SJCRH30 (cell line): ENCODE measurements around the gene KCNAB2. TPM values are rescaled to one million over a fixed set of nuclear protein-coding genes. Genes with fewer than 3 reads are reported as not detected.

ENCODE experiments used
- DNase-seq, 2 experiments: peaks; one replicate each; pipeline ENCODE4 v3.0.0-alpha.2; 2015 to 2020
- H3K27ac ChIP-seq: fragments of 250-450 bp; sonication (Bioruptor Pico); 2 replicates; pipeline ENCODE4 v1.5.1; 2020; ENCODE audit warnings: mild to moderate bottlenecking, moderate library complexity
- H3K27me3 ChIP-seq: fragments of 250-450 bp; sonication (Bioruptor Pico); 2 replicates; pipeline ENCODE4 v1.5.1; 2020; ENCODE audit warnings: mild to moderate bottlenecking, moderate library complexity
- H3K36me3 ChIP-seq: fragments of 250-450 bp; sonication (Bioruptor Pico); 2 replicates; pipeline ENCODE4 v1.5.1; 2020; ENCODE audit warnings: mild to moderate bottlenecking, moderate library complexity
- H3K4me1 ChIP-seq: fragments of 250-450 bp; sonication (Bioruptor Pico); 2 replicates; pipeline ENCODE4 v1.5.1; 2020; ENCODE audit warnings: mild to moderate bottlenecking, moderate library complexity
- H3K4me3 ChIP-seq: fragments of 250-450 bp; sonication (Bioruptor Pico); 2 replicates; pipeline ENCODE4 v1.5.1; 2020; ENCODE audit warnings: mild to moderate bottlenecking, moderate library complexity
- H3K9me3 ChIP-seq: fragments of 250-450 bp; sonication (Bioruptor Pico); replicated peaks from 2 replicates; pipeline ENCODE4 v1.5.1; 2020; ENCODE audit warnings: mild to moderate bottlenecking, moderate library complexity
- total RNA-seq: library from RNA; depleted of rRNA; stranded (reverse); fragments of >200 nt; shearing (Covaris generic); gene quantifications from 2 replicates; pipeline ENCODE4 v1.2.3, GENCODE V29; 2014

Gene KCNAB2
- total RNA-seq, 1 experiment from 2014 or later = 0.77 TPM

- H3K36me3 ChIP-seq = no peaks in the 10 kb centered on the region
These were observed 48.6 kb downstream of the KCNAB2 start for GRCh38 chr1:6094246-6094645.

GRCh38 chr1:6094801-6095505 lies 49.3 kb downstream of the KCNAB2 start:
- H3K4me1 ChIP-seq = no peaks in the 10 kb centered on the region
- H3K36me3 ChIP-seq = no peaks in the 10 kb centered on the region
- DNase-seq = no peak
- H3K9me3 ChIP-seq = no peaks in the 10 kb centered on the region
- H3K4me3 ChIP-seq = no peak overlapping the region
- H3K27me3 ChIP-seq = peaks cover 69% of the 10 kb centered on the region
- no peak overlapping the region for H3K27ac ChIP-seq

More at GRCh38 chr1:6094246-6094645, 48.6 kb downstream of the KCNAB2 start:
- DNase-seq = no peak
- Histone ChIP-seq H3K4me1 (no peaks in the 10 kb centered on the region), H3K4me3 (no peak overlapping the region), H3K27ac (no peak overlapping the region), H3K27me3 (peaks cover 69% of the 10 kb centered on the region), H3K9me3 (no peaks in the 10 kb centered on the region)

DNA sequence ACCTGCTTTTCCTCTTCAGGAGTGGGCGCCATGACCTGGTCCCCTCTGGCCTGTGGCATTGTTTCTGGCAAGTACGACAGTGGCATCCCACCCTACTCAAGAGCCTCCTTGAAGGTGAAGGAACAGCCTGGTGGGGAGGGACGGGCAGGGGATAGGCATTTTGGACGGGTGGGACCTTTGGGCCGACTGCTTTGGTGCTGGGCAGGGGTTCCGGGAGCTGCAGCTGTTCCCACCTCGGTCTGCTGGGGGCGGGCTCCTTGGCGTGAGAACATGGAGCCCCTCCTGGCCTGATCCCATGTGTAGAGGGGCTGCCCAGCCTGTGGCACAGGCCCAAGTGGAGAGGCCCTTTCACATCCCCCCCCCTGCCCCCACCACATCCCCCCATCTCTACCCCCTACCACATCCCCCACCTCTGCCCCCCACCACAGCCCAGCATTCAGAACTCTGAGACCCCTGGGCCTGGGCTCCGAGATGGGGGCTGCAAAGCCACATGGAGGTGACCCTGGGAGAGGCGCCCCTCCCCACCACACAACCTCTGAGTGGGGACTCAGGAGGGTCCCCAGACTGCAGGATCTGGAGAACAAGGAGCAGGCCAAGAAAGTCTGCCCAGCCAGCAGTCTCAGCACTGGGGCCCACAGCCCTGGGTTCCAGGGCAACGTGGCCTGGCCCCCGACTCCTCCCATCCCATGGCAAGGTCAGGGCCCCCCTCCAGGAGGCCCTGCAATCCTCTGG lies 50.0 kb downstream of the KCNAB2 start:
- peaks cover 71% of the 10 kb centered on the region for H3K27me3 ChIP-seq
- H3K4me3 ChIP-seq = no peak overlapping the region
- no peak overlapping the region for H3K27ac ChIP-seq
- H3K9me3 ChIP-seq = no peaks in the 10 kb centered on the region
- H3K4me1 ChIP-seq = no peaks in the 10 kb centered on the region
- no peak for DNase-seq
- H3K36me3 ChIP-seq = no peaks in the 10 kb centered on the region

DNA sequence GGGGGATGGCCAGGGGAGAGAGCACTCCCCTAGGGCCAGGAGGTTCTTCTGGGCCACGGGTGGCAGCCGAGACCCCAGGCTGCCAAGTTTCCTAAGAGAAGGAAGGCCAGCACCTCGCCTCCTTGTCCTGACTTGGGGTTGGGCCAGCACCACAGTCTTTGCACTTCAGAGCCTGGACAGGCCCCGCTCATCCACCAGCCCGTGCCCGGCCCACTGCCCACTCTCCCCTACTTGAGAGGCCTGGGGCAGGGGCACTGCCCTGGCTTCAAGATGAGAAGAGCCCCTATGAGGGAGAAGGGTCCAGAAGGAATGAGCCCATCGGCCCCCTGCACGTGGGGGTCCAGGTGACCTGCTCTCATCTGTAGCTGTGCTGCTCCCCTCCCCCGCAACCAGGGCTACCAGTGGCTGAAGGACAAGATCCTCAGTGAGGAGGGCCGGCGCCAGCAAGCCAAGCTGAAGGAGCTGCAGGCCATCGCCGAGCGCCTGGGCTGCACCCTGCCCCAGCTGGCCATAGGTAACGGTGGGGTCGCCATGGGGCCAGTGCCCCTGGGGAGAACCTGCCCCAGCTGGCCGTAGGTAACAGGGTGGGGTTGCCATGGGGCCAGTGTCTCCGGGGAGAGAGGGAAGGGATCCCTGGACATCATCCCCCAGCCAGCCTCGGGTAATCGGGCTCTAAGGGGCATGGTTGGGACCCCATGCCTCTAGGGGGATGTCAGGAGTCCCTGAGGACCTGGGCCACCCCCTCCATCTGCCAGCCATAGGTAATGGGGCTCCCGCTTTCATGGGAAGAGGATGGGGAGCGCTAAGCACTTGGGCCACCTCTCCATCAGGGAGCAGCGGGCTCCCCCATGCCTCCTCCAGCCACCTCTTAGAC lies 50.8 kb downstream of the KCNAB2 start:
- H3K4me3 ChIP-seq = no peak overlapping the region
- no peak overlapping the region for H3K27ac ChIP-seq
- no peak for DNase-seq
- no peaks in the 10 kb centered on the region for H3K36me3 ChIP-seq
- no peaks in the 10 kb centered on the region for H3K9me3 ChIP-seq
- peaks cover 72% of the 10 kb centered on the region for H3K27me3 ChIP-seq
- no peaks in the 10 kb centered on the region for H3K4me1 ChIP-seq

GRCh38 chr1:6097117-6097595 lies 51.5 kb downstream of the KCNAB2 start:
- DNase-seq = no peak
- H3K27ac ChIP-seq = no peak overlapping the region
- peaks cover 70% of the 10 kb centered on the region for H3K27me3 ChIP-seq
- H3K36me3 ChIP-seq = no peaks in the 10 kb centered on the region
- no peaks in the 10 kb centered on the region for H3K4me1 ChIP-seq
- no peak overlapping the region for H3K4me3 ChIP-seq
- H3K9me3 ChIP-seq = no peaks in the 10 kb centered on the region

DNA sequence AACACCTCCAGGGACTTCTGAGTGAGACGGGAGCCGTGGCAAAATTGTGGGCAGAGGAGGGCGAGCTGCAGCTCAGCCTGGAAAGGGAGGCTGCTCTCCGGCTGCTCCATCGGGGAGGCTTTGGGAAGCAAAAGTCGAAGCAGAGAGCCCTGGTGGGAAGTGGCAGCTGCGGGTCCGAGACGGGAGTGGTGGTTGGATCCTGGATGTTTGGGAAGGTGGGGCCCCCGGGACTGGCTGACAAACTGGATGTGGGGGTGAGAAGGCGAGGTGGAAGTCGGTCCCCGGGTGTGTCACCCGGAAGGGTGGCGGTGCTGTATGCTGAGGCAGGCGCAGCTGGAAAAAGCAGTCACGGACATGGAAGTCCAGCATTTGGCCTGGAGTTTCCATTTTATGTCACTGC lies 52.1 kb downstream of the KCNAB2 start:
- peaks cover 70% of the 10 kb centered on the region for H3K27me3 ChIP-seq
- H3K4me1 ChIP-seq = no peaks in the 10 kb centered on the region
- H3K36me3 ChIP-seq = no peaks in the 10 kb centered on the region
- H3K4me3 ChIP-seq = no peak overlapping the region
- no peaks in the 10 kb centered on the region for H3K9me3 ChIP-seq
- DNase-seq = no peak
- H3K27ac ChIP-seq = no peak overlapping the region

GRCh38 chr1:6098303-6099215 lies 52.9 kb downstream of the KCNAB2 start:
- peaks cover 70% of the 10 kb centered on the region for H3K27me3 ChIP-seq
- DNase-seq = no peak
- H3K4me3 ChIP-seq = no peak overlapping the region
- no peaks in the 10 kb centered on the region for H3K4me1 ChIP-seq
- no peaks in the 10 kb centered on the region for H3K9me3 ChIP-seq
- no peak overlapping the region for H3K27ac ChIP-seq
- no peaks in the 10 kb centered on the region for H3K36me3 ChIP-seq

GRCh38 chr1:6099297-6099696 lies 53.6 kb downstream of the KCNAB2 start:
- H3K36me3 ChIP-seq = no peaks in the 10 kb centered on the region
- H3K27me3 ChIP-seq = peaks cover 77% of the 10 kb centered on the region
- H3K4me3 ChIP-seq = no peak overlapping the region
- no peaks in the 10 kb centered on the region for H3K9me3 ChIP-seq
- no peak for DNase-seq
- H3K4me1 ChIP-seq = no peaks in the 10 kb centered on the region
- H3K27ac ChIP-seq = no peak overlapping the region

DNA sequence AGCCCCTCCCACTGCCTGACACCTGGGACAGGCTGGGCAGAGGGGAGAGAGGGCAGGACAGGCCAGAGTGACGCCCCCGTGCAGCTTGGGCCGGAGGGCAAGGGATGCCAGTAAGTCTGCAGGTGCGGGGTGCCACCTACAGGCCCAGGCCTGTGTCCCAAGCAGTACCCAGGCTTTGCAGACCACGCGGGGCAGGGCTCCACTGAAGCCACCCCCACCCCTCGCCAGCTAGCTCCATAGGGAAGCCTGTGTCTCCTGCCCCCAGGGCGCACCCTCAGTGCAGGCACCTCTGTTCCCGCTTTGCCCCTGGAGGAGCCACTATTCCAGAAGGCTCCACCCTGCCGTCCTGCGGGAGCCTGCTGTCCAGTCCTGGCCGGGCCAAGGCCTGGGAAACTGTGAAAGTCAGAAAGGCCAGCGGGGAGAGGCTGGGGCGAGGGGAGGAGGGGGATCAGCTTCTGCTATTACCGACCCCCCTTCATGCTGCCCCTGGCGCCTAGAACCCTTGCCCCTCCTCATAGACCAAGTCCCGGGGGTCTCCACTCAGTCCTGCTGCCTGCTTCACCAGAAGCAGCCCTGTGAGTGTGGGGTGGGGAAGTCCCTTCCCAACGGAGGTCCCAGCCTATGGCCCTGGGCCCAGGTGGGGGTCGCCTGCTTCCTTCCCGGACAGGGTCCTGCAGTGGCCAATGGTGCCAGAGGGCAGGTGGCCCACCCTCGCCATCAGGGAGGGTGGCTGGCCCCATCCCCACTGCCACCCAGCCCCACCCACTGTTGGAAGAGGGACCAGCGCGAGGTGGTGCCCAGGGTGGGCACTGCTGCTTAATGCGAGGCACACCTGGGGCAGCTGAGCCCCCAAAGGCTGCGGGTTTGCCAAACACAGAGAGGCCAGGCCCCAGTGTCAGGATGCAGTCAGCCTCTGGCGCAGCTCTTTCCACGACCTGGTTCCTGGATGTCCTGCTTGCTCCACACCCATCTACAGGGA lies 54.4 kb downstream of the KCNAB2 start:
- no peaks in the 10 kb centered on the region for H3K9me3 ChIP-seq
- H3K27me3 ChIP-seq = peaks cover 84% of the 10 kb centered on the region
- no peaks in the 10 kb centered on the region for H3K4me1 ChIP-seq
- no peak overlapping the region for H3K4me3 ChIP-seq
- no peak for DNase-seq
- H3K27ac ChIP-seq = no peak overlapping the region
- H3K36me3 ChIP-seq = no peaks in the 10 kb centered on the region

DNA sequence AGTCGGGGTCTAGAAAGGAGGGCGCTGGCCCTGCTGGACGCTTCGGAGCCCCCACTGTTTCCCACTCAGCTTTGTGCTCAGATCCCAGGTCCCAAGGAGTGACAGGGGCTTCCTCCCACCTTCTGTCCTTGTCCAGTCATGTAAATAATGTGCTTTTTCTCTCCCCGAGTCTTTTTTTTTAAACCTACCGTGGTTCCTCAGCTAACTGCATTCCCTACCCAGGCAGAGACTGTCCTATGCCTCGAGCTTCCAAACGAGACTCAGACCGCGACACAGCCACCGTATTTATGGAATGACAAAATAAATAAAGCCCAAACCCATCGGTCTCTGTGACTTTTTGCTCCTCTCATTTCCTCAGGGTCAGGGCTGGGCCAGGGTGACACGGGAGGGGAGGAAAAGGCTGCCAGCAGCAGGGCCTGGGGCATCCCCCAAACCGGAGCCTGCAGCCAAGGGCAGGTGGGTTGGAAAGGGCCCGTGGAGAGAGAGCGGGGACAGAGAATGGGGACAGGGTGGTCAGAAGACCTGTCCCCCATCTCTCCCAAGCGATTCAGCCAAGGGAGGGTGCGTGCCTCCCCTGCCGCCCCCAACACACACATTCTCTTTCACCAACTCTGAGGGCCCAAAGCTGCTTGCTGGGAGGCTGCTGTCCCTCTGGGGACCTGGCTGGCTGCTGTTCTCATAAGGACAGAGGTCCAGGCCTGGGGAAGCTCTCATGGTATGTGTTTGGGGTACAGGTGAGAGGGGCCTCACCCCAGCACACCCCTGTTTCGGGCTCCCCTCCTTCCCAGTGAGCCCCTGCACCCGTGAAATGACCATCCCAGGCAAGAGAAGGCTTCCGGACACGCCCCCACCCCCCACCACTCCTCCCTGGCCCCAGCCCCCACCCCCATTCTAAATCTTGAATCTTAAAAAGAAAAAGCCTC lies 55.4 kb downstream of the KCNAB2 start:
- no peak for DNase-seq

GRCh38 chr1:6101826-6102531 lies 56.3 kb downstream of the KCNAB2 start:
- Histone ChIP-seq H3K27me3 (peaks cover 73% of the 10 kb centered on the region), H3K27ac (no peak overlapping the region), H3K36me3 (no peaks in the 10 kb centered on the region), H3K9me3 (no peaks in the 10 kb centered on the region), H3K4me1 (no peaks in the 10 kb centered on the region), H3K4me3 (no peak overlapping the region)
- no peak for DNase-seq

More for the DNA sequence above, 55.4 kb downstream of the KCNAB2 start:
- Histone ChIP-seq H3K36me3 (no peaks in the 10 kb centered on the region), H3K27me3 (peaks cover 82% of the 10 kb centered on the region), H3K4me3 (no peak overlapping the region), H3K27ac (no peak overlapping the region), H3K9me3 (no peaks in the 10 kb centered on the region), H3K4me1 (no peaks in the 10 kb centered on the region)

DNA sequence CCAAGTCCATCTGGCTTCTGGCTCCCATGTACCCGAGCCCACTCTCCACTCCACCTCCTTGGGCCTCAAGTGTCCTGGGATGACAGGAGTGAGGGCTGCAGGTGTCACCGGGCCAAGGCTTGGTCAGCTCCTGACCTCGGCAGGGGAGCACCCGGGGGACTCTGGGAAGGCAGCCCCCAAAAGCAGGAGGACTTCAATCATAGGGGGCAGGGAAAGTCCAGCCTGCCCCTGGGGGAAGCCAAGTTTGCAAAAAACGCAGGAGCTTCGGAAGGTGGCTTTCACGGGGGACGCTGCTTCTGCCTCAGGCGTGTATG lies 56.8 kb downstream of the KCNAB2 start:
- no peaks in the 10 kb centered on the region for H3K9me3 ChIP-seq
- no peaks in the 10 kb centered on the region for H3K4me1 ChIP-seq
- H3K4me3 ChIP-seq = no peak overlapping the region
- no peaks in the 10 kb centered on the region for H3K36me3 ChIP-seq
- no peak for DNase-seq
- H3K27me3 ChIP-seq = peaks cover 68% of the 10 kb centered on the region
- H3K27ac ChIP-seq = no peak overlapping the region
